ENCODE results near the gene TPST1. TPM values are rescaled to one million over a fixed set of nuclear protein-coding genes. Genes with fewer than 3 reads are reported as not detected.

TPST1 gene
- total RNA-seq, 1 experiment from 2014 or later: 15.9 TPM

DNA sequence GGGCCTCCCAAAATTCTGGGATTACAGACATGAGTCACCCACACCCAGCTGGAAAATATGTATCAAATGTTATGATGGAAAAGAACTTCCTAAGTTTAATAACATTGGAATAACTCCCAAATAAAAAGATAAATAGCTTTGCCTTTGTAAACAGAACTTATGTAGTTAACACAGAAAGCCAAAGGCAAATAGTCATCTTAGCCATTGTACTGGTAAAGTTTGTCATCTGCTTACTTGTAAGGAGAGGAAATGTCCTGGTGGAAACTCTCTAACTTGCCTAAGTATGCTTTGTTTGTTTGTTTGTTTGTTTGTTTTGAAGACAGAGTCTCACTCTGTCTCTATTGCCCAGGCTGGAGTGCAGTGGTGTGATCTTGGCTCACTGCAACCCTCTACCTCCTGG lies 23.8 kb upstream of the TPST1 start:
- H3K4me2 ChIP-seq (ENCODE audit: insufficient read depth, insufficient read length, low read length): no peak overlapping the region
- H3K79me2 ChIP-seq (ENCODE audit: insufficient read depth, low read length): no peaks in the 10 kb centered on the region
- no peak overlapping the region for H4K91ac ChIP-seq (ENCODE audit: insufficient read length, low read depth, low read length)
- no peaks in the 10 kb centered on the region for H4K20me1 ChIP-seq (ENCODE audit: control insufficient read depth, insufficient read depth, insufficient read length)
- H2BK120ac ChIP-seq (ENCODE audit: low read depth, low read length, poor library complexity, severe bottlenecking): no peak overlapping the region
- no peak overlapping the region for H2BK15ac ChIP-seq (ENCODE audit: low read depth, low read length)
- no peak overlapping the region for H3K23ac ChIP-seq (ENCODE audit: insufficient read length, low read depth, low read length)
- H3K4me3 Mint-ChIP-seq: no peak overlapping the region
- peaks cover 3 to 9% of the 10 kb centered on the region in 2 experiments; a peak in 3 of 5 replicates for H3K9me3 Mint-ChIP-seq
- no peak overlapping the region for H3K4ac ChIP-seq (ENCODE audit: low read depth, low read length)
- H3K27ac ChIP-seq (ENCODE audit: insufficient read length, low read depth, low read length): no peak overlapping the region
- H3K27me3 Mint-ChIP-seq (ENCODE audit: low read depth): peaks cover 6% of the 10 kb centered on the region
- H4K5ac ChIP-seq (ENCODE audit: insufficient read length, low read depth, low read length): no peak overlapping the region
- H3K36me3 Mint-ChIP-seq (ENCODE audit: insufficient read depth in 1 of 3, low read depth in 3 of 3): peaks cover 0 to 8% (median 0%) of the 10 kb centered on the region in 3 experiments; a peak in 6 of 7 replicates
- no peaks in the 10 kb centered on the region for H3K4me1 Mint-ChIP-seq
- no peak overlapping the region for H3K9ac ChIP-seq (ENCODE audit: extremely low read depth, insufficient read length, low read length)
- no peak overlapping the region for H2BK20ac ChIP-seq (ENCODE audit: low read depth, low read length, poor library complexity, severe bottlenecking)
- H3K4me1 ChIP-seq (ENCODE audit: insufficient read depth, low read length): no peaks in the 10 kb centered on the region
- H2AK5ac ChIP-seq (ENCODE audit: insufficient read length, low read length): no peak overlapping the region
- H2BK12ac ChIP-seq (ENCODE audit: insufficient read length, low read depth, low read length): no peak overlapping the region
- H3K27ac Mint-ChIP-seq: no peak overlapping the region
- H3K23me2 ChIP-seq (ENCODE audit: insufficient read length, low read depth, low read length, poor library complexity, severe bottlenecking): no peaks in the 10 kb centered on the region
- no peaks in the 10 kb centered on the region for H3K79me1 ChIP-seq (ENCODE audit: insufficient read depth, low read depth, low read length, poor library complexity, severe bottlenecking)
- no peak overlapping the region for H4K8ac ChIP-seq (replicated peaks; ENCODE audit: insufficient read length, low read depth, low read length)
- H3K18ac ChIP-seq (ENCODE audit: insufficient read length, low read depth, low read length): no peak overlapping the region
- no peaks in the 10 kb centered on the region for H3K9me3 ChIP-seq (ENCODE audit: control insufficient read depth, low read depth, low read length)
- H3K56ac ChIP-seq (ENCODE audit: insufficient read length, low read depth, low read length): no peak overlapping the region
- no peak overlapping the region for H3T11ph ChIP-seq (ENCODE audit: low read length)
- TF ChIP-seq, protein P1, sequence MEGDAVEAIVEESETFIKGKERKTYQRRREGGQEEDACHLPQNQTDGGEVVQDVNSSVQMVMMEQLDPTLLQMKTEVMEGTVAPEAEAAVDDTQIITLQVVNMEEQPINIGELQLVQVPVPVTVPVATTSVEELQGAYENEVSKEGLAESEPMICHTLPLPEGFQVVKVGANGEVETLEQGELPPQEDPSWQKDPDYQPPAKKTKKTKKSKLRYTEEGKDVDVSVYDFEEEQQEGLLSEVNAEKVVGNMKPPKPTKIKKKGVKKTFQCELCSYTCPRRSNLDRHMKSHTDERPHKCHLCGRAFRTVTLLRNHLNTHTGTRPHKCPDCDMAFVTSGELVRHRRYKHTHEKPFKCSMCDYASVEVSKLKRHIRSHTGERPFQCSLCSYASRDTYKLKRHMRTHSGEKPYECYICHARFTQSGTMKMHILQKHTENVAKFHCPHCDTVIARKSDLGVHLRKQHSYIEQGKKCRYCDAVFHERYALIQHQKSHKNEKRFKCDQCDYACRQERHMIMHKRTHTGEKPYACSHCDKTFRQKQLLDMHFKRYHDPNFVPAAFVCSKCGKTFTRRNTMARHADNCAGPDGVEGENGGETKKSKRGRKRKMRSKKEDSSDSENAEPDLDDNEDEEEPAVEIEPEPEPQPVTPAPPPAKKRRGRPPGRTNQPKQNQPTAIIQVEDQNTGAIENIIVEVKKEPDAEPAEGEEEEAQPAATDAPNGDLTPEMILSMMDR (conservative IDR thresholded peaks at IDR 0.05): no peak
- no peak overlapping the region for H2BK5ac ChIP-seq (ENCODE audit: insufficient read length, low read length)
- H3K14ac ChIP-seq (ENCODE audit: insufficient read depth, low read length): no peak overlapping the region
- no peaks in the 10 kb centered on the region; the same call in 1 of the 2 replicates for H3K27me3 ChIP-seq (ENCODE audit: insufficient read depth, low read length)
- H2AFZ ChIP-seq (ENCODE audit: low read length): no peak overlapping the region
- no peak for DNase-seq
